ENCODE results near the gene ELFN1.

Gene ELFN1

GRCh38 chr7:1673581-1674118 lies 3.6 kb downstream of the ELFN1 start:
- H3K27me3 ChIP-seq (ENCODE audit: control insufficient read depth in 1 of 2, insufficient read depth in 2 of 2, low read length in 2 of 2): peaks cover 0 to 65% of the 10 kb centered on the region in 2 donors
- no peak overlapping the region for H3K27ac ChIP-seq (ENCODE audit: low read depth, low read length)
- no peaks in the 10 kb centered on the region for H3K4me1 ChIP-seq (ENCODE audit: insufficient read depth, low read length)
- H3K36me3 ChIP-seq (ENCODE audit: insufficient read depth, low read length): no peaks in the 10 kb centered on the region
- no peak overlapping the region for H3K9ac ChIP-seq (ENCODE audit: low read length)
- H3K4me3 ChIP-seq (ENCODE audit: low read depth in 1 of 2, low read length in 2 of 2): no peak overlapping the region
- no peaks in the 10 kb centered on the region for H3K9me3 ChIP-seq (ENCODE audit: low read length)

GRCh38 chr7:1674161-1675035 lies 4.3 kb downstream of the ELFN1 start:
- Histone ChIP-seq H3K4me3 (ENCODE audit: low read depth in 1 of 2, low read length in 2 of 2) (no peak overlapping the region), H3K27me3 (ENCODE audit: control insufficient read depth in 1 of 2, insufficient read depth in 2 of 2, low read length in 2 of 2) (peaks cover 0 to 64% of the 10 kb centered on the region in 2 donors), H3K27ac (ENCODE audit: low read depth, low read length) (no peak overlapping the region), H3K36me3 (ENCODE audit: insufficient read depth, low read length) (no peaks in the 10 kb centered on the region), H3K9me3 (ENCODE audit: low read length) (no peaks in the 10 kb centered on the region), H3K9ac (ENCODE audit: low read length) (no peak overlapping the region), H3K4me1 (ENCODE audit: insufficient read depth, low read length) (no peaks in the 10 kb centered on the region)

DNA sequence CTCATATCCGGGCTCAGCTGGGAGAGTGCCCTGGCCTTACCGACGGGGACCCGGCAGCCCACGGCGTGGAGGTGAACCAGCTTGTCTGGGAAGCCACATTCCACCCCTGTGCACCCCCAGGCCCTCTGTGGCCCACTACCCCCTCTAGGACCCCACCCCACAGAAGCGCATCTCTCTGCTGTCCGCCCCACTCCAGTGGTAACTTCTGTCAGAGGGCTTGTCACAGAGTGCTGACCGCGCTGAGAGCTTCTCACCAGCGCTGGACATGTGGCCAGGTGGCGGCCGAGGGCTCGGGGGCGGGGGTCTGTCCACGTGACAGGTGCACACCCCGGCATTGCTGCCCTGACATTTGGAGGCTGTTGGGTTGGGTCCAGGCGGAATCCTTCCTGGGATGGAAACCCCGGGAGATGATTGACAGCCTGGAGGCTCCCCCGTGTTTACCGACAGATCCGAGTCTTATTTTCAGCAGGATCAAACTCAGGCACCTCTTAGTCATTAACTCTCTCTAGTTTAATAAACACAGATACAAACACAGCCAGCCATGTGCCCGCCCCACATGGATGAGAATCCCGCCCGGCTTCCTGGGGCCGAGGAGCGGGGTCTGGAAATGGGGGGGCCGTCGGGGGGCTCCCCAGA lies 5.1 kb downstream of the ELFN1 start:
- Histone ChIP-seq H3K36me3 (ENCODE audit: insufficient read depth, low read length) (no peaks in the 10 kb centered on the region), H3K4me1 (ENCODE audit: insufficient read depth, low read length) (no peaks in the 10 kb centered on the region), H3K9me3 (ENCODE audit: low read length) (no peaks in the 10 kb centered on the region), H3K27me3 (ENCODE audit: control insufficient read depth in 1 of 2, insufficient read depth in 2 of 2, low read length in 2 of 2) (peaks cover 0 to 62% of the 10 kb centered on the region in 2 donors), H3K9ac (ENCODE audit: low read length) (no peak overlapping the region), H3K27ac (ENCODE audit: low read depth, low read length) (no peak overlapping the region), H3K4me3 (ENCODE audit: low read depth in 1 of 2, low read length in 2 of 2) (no peak overlapping the region)

- no peaks in the 10 kb centered on the region for H3K4me1 ChIP-seq (ENCODE audit: insufficient read depth, low read length)
- no peaks in the 10 kb centered on the region for H3K36me3 ChIP-seq (ENCODE audit: insufficient read depth, low read length)
- H3K9ac ChIP-seq (ENCODE audit: low read length): no peak overlapping the region
- H3K27me3 ChIP-seq (ENCODE audit: control insufficient read depth in 1 of 2, insufficient read depth in 2 of 2, low read length in 2 of 2): peaks cover 0 to 55% of the 10 kb centered on the region in 2 donors
- no peaks in the 10 kb centered on the region for H3K9me3 ChIP-seq (ENCODE audit: low read length)
- no peak overlapping the region for H3K27ac ChIP-seq (ENCODE audit: low read depth, low read length)
- H3K4me3 ChIP-seq (ENCODE audit: low read depth in 1 of 2, low read length in 2 of 2): no peak overlapping the region
Measured at GRCh38 chr7:1675673-1676549, 5.8 kb downstream of the ELFN1 start.

DNA sequence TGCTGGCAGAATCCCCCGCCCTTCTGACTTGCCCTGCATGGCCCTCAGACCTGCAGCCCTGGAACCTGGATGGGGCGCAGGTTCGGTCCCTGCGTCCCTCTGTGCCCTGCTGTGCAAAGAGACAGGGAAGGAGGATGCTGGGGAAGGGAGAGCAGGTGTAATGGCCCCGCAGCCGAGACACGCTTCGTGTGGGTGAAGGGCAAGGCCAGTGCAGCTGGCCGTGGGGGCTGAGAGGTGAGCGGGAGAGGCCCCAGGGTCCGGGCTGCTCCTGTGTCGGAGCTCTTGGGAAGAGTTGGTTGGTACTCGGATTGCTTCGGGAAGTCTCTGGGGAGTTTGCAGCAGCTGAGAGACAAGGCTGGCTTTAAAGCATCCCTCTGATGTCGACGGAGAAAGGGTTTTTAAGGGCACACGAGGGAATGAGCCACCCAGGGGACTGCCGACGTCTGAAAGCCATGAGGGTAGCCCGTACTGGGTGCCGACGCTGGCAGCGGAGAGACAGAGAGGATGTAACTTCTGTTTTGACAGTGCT lies 6.5 kb downstream of the ELFN1 start:
- Histone ChIP-seq H3K36me3 (ENCODE audit: insufficient read depth, low read length) (no peaks in the 10 kb centered on the region), H3K4me1 (ENCODE audit: insufficient read depth, low read length) (no peaks in the 10 kb centered on the region), H3K9ac (ENCODE audit: low read length) (no peak overlapping the region), H3K27me3 (ENCODE audit: control insufficient read depth in 1 of 2, insufficient read depth in 2 of 2, low read length in 2 of 2) (peaks cover 0 to 48% of the 10 kb centered on the region in 2 donors), H3K27ac (ENCODE audit: low read depth, low read length) (no peak overlapping the region), H3K4me3 (ENCODE audit: low read depth in 1 of 2, low read length in 2 of 2) (no peak overlapping the region), H3K9me3 (ENCODE audit: low read length) (no peaks in the 10 kb centered on the region)

DNA sequence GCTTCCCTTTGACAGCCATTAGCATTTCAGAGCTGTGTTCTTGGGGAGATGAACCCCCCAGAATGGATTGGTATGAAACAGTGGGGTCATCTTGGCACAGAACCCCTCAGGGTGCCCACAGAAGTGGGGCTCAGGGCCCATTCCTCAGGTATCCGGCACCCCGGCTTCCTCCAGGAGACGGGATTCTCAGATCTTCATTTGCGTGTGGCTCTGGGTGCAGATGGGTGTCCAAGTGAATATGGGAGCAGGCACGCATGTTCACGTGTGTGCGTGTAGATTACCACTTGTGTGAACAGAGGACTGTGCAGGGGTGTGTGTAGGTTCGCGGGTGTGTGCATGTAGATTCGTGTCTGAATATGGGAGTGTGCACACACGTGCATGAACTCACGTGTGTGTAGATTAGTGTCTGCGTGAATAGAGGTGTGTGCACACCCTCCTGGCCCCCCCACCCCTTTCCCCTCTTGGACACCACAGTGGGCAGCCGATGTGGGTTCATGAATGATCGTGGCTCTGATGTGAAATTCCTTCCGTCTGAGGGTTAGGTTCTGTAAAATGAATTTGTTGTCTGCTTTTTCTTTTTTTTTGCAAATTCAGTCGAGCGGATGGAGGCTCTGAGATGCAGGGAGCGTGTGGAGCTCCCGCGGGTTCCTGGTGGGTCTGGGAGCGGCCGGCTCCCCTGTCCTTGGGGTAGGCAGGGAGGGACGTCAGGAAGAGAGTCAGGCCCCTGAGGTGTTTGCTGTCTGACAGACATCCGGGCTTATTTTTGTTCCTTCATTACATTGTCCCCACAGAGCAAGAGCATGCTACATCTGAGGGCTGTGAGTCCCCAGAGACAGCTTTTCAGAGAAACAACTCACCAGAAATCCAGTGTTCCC lies 7.4 kb downstream of the ELFN1 start:
- H3K9ac ChIP-seq (ENCODE audit: low read length): no peak overlapping the region
- no peaks in the 10 kb centered on the region for H3K9me3 ChIP-seq (ENCODE audit: low read length)
- no peak overlapping the region for H3K27ac ChIP-seq (ENCODE audit: low read depth, low read length)
- peaks cover 0 to 40% of the 10 kb centered on the region in 2 donors for H3K27me3 ChIP-seq (ENCODE audit: control insufficient read depth in 1 of 2, insufficient read depth in 2 of 2, low read length in 2 of 2)
- H3K4me3 ChIP-seq (ENCODE audit: low read depth in 1 of 2, low read length in 2 of 2): no peak overlapping the region
- H3K4me1 ChIP-seq (ENCODE audit: insufficient read depth, low read length): no peaks in the 10 kb centered on the region
- no peaks in the 10 kb centered on the region for H3K36me3 ChIP-seq (ENCODE audit: insufficient read depth, low read length)

- H3K27me3 ChIP-seq (ENCODE audit: control insufficient read depth in 1 of 2, insufficient read depth in 2 of 2, low read length in 2 of 2): peaks cover 0 to 36% of the 10 kb centered on the region in 2 donors
Measured at GRCh38 chr7:1678081-1678543, 8.0 kb downstream of the ELFN1 start.

DNA sequence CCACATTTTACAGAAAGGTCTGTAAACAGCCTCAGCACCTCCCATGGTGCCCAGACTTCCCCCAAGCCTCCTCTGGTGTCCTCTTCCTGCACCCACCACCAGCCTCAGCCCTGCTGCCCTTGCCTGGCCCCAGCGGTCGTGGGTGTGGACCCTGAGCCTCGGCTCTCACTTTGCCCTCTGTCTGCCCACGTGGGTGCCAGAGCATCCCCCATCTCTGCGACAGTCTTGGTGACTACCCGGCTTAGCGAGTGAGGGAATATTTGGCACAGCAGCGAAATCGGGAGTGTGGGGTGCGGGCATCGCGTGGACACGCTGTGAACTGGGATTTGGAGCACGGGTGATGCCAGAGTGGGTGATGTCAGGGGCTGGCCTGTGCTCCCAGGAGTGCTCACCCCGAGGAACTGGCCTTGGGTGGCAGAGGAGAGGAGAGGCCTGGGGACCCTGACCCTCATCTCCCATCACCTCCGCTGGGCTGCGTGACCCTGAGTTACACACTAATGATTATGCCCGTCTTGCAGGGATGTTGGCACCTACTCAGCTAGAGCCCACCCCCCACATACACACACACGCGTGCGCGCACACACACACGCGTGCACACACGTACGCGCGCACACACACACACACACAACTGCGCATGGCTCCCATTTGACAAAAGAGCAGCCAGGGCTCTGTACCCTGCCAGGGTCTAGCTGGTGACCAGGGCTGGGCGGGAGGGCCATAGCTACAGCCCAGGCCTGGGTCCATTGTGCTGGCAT lies 8.7 kb downstream of the ELFN1 start:
- Histone ChIP-seq H3K9ac (ENCODE audit: low read length) (no peak overlapping the region), H3K27ac (ENCODE audit: low read depth, low read length) (no peak overlapping the region), H3K36me3 (ENCODE audit: insufficient read depth, low read length) (no peaks in the 10 kb centered on the region), H3K4me1 (ENCODE audit: insufficient read depth, low read length) (no peaks in the 10 kb centered on the region), H3K4me3 (ENCODE audit: low read depth in 1 of 2, low read length in 2 of 2) (no peak overlapping the region), H3K9me3 (ENCODE audit: low read length) (no peaks in the 10 kb centered on the region), H3K27me3 (ENCODE audit: control insufficient read depth in 1 of 2, insufficient read depth in 2 of 2, low read length in 2 of 2) (peaks cover 0 to 29% of the 10 kb centered on the region in 2 donors)

More at GRCh38 chr7:1678081-1678543, 8.0 kb downstream of the ELFN1 start:
- no peaks in the 10 kb centered on the region for H3K4me1 ChIP-seq (ENCODE audit: insufficient read depth, low read length)
- H3K27ac ChIP-seq (ENCODE audit: low read depth, low read length): no peak overlapping the region
- H3K9ac ChIP-seq (ENCODE audit: low read length): no peak overlapping the region
- H3K36me3 ChIP-seq (ENCODE audit: insufficient read depth, low read length): no peaks in the 10 kb centered on the region
- no peaks in the 10 kb centered on the region for H3K9me3 ChIP-seq (ENCODE audit: low read length)
- H3K4me3 ChIP-seq (ENCODE audit: low read depth in 1 of 2, low read length in 2 of 2): no peak overlapping the region

GRCh38 chr7:1679326-1679965 lies 9.4 kb downstream of the ELFN1 start:
- no peaks in the 10 kb centered on the region for H3K36me3 ChIP-seq (ENCODE audit: insufficient read depth, low read length)
- peaks cover 0 to 22% of the 10 kb centered on the region in 2 donors for H3K27me3 ChIP-seq (ENCODE audit: control insufficient read depth in 1 of 2, insufficient read depth in 2 of 2, low read length in 2 of 2)
- no peak overlapping the region for H3K4me3 ChIP-seq (ENCODE audit: low read depth in 1 of 2, low read length in 2 of 2)
- no peaks in the 10 kb centered on the region for H3K4me1 ChIP-seq (ENCODE audit: insufficient read depth, low read length)
- no peaks in the 10 kb centered on the region for H3K9me3 ChIP-seq (ENCODE audit: low read length)
- H3K27ac ChIP-seq (ENCODE audit: low read depth, low read length): no peak overlapping the region
- no peak overlapping the region for H3K9ac ChIP-seq (ENCODE audit: low read length)
